Right lobe of liver (tissue), 4 donors: ENCODE results near the gene IRF9.

ENCODE experiments used
- POLR2A ChIP-seq: fragments of 450-650 bp; IDR thresholded peaks from one replicate; pipeline ENCODE4 v1.6.1; 2017; ENCODE audit warnings: antibody characterized with exemption, mild to moderate bottlenecking
- TF ChIP-seq, protein P1 (sequence below), 4 donors: fragments of 200-600 bp in 3 of 4; fragments of 450-650 bp in 1 of 4; IDR thresholded peaks; one replicate each; pipeline versions ENCODE4 v1.5.1 to v1.8.0; 2016 to 2022; ENCODE audit warnings: antibody characterized with exemption in 4 of 4, mild to moderate bottlenecking in 2 of 4
- donor health status: DM: no; HTN: no; CAD: no.
- donor health status: DM: no; HTN: no; CAD: no.
- donor health status: DM: no; HTN: yes; CAD: no.

DNA sequence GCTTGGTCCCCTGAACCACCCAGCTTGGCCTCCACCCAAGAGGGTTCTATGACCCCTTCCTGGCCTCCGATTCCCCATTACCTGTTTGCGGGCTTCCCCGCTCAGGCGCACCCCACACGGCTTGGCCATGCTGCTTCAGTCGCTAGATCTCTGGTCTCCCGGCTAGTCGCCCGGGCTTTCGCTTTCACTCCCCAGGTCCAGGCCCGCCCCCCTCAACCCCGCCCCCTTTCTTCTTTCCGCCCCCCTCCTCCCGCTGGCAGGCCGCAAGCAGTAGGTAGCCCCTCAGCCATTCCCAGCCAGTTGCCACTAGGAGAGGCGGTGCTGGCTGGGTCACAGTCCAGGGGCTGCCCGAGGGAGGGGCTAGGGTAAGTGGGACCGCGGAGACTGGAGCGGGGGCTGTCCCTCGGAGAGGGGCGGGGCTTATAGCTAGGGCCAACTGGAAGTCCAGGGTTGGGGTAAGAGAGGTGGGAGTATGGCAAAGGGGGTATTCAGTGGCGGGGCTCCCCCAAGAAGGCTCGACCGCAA is 14.6 kb upstream of the IRF9 start, which contains the start of gene PSME2:
- TF ChIP-seq, protein P1, sequence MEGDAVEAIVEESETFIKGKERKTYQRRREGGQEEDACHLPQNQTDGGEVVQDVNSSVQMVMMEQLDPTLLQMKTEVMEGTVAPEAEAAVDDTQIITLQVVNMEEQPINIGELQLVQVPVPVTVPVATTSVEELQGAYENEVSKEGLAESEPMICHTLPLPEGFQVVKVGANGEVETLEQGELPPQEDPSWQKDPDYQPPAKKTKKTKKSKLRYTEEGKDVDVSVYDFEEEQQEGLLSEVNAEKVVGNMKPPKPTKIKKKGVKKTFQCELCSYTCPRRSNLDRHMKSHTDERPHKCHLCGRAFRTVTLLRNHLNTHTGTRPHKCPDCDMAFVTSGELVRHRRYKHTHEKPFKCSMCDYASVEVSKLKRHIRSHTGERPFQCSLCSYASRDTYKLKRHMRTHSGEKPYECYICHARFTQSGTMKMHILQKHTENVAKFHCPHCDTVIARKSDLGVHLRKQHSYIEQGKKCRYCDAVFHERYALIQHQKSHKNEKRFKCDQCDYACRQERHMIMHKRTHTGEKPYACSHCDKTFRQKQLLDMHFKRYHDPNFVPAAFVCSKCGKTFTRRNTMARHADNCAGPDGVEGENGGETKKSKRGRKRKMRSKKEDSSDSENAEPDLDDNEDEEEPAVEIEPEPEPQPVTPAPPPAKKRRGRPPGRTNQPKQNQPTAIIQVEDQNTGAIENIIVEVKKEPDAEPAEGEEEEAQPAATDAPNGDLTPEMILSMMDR (IDR thresholded peaks at IDR 0.05): no peak
- peak; percentile 22 for TF ChIP-seq POLR2A
